Midbrain (tissue), 1 donor: Measurements from ENCODE around the gene HYCC1.

Experiments used
- DNase-seq: peaks from one replicate; lab custom pipeline; 2025; lab: John Stamatoyannopoulos, UW

HYCC1 gene

DNA sequence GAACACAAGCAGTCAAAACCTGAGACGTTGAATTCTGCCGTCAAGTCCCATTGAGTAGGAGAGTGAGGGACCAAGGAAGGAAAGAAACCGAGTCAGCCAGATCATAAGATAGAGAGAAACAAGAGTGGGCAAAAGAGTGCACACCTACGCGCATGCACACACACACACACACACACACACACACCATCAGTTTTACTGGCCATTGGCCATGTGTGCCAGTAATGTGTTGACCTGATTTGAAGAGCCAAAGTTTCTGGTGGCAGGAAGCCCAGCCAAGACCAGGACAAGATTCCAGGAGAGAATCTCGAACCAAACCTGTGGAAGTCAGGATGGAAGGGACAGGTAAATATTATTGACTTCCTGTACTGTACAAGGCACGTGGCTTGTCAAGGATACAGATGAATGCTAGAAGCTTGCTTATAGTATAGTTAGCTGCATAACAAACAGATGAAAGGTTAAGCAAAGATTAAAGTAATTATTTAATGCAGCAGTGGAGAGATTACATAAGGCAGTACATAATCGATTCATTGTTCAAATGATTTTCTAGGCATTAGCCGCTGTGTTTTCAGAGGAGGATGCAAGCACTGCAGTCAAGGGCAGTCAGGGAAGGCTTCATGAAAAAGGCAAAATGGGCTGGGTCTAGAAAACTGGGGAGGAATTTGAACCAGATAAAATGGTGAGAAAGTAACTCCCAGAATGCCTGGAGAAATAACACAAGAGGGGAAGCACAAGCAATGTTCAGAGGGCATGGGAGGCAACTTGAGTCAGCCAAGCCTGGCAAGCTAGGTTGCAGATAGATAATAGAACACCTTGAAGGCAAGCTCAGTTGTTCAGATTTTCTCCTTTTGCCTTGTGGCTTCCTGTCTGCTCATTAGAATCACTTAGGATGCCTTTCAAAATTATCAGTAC lies 2.7 kb upstream of the HYCC1 start:
- no peak for DNase-seq

DNA sequence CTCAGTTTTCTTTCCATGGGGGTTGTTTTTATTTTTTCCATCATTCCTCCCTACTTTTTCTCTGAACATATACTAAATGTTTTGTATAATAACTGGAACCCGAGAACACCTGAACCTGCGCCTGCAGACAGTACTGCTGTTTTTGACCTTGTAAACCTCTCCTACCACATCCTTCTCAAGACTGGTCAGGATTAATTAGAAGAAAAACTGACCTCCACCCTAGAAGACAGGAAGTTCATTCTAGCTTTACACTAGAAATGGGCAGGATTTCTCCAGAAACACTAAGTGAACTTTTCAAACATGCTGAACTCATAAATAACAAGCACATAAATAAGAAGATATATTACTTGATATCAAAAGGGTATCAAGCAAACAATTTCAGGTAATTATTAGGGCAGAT lies 751 bp upstream of the HYCC1 start:
- no peak for DNase-seq

DNA sequence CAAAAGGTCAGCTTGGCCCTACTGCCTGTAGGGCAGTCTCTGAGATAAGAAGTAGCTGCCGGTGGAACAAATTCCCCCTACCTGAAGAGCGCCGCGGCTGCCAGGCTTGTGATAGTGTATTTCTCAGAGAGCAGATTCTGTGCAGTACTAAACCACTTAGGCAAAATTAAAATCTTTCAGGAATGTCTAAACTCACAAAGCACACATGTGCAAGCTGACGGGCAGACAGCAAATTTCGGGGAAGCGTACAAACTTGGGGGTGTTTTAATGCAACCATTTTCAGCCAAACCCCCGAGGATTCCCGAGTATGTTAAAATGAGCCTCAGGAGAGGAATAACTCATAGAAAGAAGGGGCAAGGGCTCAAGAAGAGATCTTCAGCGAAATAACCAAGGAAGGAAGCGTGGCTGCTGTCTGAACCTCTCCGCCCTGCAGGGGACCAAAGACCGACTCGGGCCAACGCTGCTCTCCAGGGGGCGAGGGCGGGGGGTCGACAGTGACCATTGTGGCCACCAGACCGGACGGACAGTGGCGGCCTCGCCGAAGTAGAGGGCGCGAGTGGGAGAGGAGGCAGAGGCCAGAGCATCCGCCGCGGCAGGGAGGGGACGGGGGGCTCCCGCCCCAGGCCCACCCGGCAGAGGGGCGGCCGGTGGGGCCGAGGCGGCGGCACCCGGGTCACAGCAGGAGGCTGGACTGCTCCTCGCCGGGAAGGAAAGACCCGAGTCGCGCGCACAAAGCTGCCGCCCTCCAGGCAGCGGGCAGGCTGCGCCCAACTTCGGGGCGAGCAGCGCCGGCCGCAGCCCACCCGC lies 819 bp downstream of the HYCC1 start:
- no peak for DNase-seq

DNA sequence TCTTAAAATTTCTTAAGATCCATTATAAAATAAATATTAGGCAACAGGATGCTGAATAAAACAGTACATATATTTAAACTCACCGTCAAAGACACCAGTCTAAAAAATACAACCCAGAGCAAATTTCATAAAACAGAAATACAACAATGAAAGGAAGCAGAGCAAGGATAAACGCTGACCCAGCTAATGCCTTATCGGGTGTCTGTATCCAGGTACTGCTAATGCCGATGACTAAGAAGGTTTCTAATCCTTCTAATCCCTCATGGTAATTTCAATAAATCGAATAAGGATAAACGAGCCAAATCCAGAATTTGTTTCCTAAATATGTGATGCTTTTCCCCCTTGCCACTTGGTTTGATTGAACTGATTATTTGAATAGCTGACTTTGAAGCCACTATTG lies 1.7 kb downstream of the HYCC1 start:
- DNase-seq, result no peak

DNA sequence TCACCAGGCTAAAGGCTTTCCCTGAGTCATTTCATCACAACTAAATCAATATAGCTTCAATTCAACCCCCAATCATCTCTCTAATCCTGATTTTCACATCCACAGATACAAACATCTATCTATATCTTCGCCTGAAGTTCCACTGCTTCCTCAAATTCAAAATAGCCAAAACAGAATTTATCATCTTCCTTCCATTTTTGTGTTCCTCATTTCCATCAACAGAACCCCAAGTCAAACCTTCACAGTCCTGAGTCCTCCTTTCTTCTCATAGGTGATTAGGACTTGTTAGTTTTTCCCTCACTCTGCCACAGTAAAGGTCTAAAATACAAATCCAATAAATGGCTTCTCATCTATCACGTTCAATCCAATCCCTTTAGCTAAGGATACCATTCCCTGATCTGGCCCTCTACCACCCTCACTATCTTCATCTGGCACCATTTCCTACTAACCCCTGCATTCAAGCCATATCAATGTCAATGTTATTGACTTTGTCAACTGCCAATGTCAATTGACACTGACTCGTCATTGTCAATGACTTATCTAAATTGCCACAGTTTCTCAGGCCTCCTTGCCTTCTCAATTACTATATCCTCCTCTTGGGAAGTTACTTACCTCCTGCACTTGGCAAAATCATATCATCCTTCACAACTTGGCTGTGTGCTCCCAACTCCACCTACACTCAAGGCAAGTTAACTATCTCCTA lies 2.6 kb downstream of the HYCC1 start:
- DNase-seq, result no peak

DNA sequence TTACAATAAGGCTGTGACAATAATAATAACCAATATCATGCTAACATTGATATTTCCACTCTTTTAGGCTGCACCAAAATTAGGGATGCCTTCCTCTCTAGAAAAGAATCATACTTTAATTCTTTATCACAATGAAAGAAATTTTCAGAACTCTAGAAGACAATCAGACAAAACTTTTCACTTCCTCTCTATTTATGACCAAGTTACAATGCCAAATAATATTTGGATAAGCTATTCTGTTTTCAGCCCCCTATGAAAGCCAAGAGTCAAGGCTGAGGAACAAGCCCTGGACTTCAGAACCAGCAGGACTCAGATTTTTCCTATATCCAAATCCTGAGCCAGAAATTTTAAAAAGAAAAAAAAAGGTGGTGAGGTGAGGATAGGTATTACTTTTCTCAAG lies 4.6 kb downstream of the HYCC1 start:
- DNase-seq, result no peak

DNA sequence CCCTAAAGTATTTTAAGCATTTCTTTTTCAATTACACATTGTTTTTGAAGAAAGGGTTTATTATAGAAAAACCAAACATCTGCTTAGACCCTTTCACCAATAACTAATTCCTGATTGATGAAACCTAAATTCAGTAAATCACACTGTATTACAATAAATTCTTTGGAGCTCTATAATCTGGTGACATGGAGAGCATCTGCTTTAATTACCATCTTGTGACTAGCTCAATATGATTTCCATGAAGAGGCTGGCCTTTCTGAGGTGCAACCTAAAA lies 9.7 kb downstream of the HYCC1 start:
- DNase-seq, result no peak

DNA sequence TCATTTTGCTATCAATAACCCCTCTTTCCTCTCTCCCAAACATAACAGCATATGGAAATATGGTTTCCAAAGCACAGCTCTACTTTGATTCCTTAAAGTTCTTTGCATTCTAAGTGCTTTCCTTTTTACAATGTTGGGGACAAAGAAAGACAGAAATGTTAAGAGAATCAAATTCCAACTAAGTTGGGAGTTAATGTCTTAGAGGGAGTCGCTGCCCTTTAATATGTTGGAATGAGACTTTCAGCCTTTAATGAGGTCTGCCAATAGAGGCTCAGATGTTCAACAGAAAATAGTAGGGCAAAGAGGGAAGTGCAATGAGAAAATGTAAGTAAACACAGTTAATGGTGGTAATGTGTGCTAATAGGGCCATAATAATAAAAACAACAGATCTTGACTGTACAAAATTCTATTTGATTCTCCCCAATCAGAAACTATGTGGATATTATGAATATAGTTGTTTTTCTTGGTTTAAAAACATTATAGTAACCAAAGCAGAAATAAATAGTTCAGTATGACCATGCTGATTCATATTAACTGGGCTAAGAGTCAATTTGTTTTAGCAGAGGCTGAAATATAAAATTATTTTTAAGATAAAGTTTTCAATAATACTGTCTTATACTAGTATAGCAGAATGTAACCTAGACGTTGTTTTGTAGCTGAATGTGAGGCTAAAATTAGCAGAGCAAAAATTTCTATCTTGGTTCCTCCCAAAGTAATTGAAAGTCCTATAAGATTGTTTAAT lies 10.3 kb downstream of the HYCC1 start:
- no peak for DNase-seq

DNA sequence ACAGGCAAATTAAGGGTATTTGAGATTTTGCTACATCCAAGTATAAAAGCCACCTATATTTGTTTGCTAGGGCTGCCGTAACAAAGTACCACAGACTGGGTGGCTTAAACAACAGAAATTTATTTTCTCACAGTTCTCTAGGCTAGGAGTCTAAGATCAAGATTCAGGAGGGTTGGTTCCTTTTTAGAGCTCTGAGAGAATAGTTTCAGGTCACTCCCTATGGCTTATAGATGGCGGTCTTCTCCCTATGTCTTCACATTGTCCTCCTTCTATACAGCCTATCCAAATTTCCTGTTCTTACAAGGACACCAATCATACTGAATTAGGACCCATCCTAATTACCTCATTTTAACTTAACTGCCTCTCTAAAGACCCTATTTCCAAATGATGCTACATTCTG lies 11.2 kb downstream of the HYCC1 start:
- DNase-seq, result no peak

DNA sequence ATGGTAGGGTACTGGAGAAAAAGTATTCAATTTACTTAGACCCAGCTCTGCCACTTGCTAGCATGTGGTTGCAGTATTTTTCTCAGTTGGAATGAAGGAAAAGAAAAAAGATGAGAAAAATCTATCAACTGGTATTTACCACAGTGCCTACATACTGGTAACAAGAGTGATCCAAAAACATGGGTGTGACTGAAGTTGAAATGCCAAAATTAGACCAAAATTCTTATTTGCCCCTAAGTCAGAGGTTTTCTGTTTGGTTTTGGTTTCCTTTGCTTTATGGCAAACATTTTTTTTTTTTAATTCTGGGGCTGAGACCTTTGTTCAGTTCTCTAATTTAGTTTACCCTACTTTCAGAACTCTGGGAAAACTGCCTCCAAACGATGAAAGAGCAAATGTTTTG lies 12.3 kb downstream of the HYCC1 start:
- DNase-seq, result no peak

DNA sequence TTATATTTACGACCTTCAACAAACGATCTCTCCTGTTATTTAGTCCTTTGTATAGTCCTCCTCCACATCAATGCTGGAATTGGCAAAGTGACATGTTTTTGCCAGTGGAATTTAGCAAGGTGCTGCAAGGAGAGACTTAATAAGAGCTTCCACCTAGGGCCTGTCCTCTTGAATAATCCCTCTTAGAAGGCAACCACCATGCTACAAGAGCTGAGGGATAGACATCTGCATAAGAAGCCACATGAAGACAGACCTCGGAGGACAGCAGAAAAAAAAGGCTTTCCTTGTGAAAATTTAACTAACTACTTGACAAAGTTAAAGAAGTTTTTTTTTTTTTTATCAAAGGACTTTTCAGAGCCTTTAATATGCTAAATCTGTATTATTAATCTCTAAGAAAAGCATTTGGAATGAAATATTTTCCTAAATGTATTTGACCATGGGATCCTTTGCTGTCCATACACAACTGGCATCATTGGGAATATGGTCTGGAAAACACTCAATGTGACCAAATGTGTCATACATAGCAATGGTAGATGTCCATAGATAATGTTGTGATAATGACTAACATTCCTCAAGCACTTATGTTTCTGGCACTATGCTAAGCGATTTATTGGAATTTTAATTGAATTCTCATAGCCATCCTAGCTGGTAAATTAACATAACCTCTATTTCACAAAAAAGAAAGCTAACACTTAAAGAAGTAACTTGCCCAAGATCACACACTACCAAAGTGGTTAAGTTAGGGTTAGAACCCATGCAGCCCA lies 13.2 kb downstream of the HYCC1 start:
- no peak for DNase-seq

DNA sequence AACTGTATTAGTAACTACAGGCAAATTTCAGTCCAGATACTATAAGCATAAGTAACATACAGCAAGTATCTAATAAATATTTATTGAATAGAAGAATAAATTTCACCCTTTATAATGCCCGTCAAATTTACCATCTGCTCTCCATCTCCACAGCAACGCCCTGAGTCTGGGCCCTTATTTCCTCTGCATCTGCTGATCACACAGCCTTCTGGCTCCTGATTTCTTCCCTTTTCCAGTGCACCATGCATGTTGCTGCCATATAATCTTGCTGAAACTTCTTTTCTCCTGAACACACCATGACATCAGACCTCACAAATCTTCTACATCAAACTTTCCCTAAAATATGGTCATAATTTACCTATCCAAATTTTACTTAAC lies 15.4 kb downstream of the HYCC1 start:
- DNase-seq, result no peak

DNA sequence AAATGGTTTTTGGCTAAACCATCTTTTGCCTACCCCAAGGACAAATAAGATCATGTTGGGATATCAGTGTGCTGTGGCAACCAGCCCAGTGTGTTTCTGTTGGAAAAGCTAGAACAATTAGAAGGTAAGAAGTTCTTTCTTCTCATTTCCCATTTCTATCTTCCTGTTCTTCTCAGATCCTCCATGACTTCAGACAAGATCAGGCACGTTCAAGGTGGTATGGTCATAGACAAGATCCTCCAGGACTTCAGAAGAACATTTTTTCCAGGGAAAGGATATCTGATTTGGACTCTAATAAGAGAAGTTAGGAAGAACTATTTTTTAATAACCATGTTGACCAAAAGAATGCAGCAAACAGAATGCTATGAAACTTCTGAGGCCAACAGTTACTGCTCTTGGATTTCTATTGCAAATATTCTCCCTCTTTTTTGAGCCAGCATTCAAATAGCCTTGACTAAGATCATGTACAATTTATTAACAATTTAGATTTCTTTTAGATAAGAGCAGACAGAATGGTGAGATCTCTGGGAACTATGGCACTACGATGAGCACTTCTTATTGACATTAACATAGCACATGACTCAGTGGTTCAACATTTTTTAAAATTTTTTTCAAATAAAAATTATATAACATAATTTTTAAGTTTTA lies 15.9 kb downstream of the HYCC1 start:
- DNase-seq, result no peak

DNA sequence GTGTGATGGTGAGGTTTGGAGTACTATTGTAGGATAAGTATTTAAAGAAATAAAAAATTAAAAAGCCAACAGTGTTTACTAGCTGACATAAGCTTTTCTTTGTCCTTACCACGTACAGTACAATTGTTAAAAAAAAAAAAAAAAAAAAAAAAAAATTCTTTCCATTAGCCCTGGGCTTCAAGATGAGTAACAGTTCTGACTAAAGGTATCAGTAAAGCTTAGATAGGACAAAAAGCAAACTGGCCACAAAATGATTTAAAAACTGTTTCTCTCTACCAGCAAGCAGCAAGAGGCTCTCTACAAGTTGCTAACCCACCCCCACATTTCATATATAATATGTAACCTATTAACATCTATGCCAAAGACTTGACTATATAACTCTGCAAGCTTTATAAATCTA lies 17.5 kb downstream of the HYCC1 start:
- no peak for DNase-seq

DNA sequence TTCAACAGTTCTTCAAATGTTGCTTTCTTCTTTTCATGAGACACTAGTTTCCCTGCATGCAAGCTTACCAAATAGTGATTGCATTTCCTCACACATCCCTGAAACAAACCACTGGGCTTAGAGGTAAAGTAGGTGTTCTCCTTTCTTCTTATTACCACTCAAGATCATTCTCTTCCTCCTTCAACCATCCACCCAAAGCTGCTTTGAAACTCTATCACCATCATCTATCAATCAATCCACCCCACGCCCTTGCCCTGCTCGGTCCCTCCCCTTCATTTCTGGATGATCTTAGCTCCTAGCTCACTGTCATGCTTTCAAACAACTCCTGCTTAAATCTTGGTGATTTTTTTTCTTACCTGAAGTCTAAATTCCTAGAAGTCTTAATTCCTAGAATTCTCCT lies 18.9 kb downstream of the HYCC1 start:
- DNase-seq, result no peak

DNA sequence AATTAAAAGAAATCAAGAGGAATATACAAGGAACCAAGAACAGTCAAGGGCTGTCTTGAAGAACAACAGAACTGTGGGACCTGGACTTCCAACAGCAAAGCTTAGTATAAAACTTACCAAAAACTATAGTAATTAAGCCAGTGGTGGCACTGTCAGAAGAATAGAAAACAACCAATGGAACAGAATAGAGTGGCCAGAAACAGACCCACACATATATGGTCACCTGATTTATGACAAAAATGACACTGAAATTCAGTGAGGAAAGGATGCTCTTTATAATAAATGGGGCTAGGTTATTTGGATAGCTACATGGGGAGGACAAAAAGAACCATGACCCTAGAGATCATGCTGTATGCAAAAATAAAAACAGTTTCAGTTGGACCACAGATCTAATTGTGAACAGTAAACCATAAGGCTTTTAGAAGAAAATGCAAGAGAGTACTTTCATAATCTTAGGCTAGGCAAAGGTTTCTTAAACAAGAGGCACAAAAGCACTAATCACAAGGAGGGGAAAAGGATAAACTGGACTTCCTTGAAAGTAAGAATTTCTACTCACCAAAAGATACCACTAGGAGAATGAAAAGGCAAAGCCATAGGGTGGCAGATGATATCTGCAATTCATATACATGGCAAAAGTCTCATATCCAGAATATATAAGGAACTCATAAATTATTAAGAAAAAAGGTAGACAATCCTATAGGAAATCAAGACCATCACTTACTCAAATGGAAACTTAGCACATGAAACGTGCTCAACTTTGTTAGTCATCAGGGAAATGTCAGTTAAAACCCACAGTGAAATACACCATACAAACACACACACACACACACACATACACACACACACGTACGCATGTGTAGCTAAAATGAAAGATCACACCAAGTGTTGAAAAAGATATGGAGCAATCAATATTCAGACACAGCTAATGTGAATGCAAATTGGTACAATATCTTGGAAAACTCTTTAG lies 20.8 kb downstream of the HYCC1 start:
- no peak for DNase-seq

DNA sequence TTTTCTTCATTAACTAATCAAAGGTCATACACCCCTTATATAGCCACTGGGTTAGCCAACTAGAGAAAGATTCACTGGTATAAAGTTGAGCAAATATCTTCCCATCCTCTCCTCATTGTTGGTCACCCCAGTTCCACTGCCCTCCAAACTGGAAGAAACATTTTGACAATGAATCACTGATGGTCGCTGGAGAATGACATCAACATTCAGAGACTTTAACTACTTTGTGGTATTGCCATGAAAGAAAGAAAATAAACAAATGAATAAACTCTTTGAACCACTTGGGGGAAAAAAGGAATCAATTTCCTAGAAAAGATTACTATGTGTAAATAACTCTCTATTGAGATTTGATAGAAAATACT lies 23.4 kb downstream of the HYCC1 start:
- no peak for DNase-seq

DNA sequence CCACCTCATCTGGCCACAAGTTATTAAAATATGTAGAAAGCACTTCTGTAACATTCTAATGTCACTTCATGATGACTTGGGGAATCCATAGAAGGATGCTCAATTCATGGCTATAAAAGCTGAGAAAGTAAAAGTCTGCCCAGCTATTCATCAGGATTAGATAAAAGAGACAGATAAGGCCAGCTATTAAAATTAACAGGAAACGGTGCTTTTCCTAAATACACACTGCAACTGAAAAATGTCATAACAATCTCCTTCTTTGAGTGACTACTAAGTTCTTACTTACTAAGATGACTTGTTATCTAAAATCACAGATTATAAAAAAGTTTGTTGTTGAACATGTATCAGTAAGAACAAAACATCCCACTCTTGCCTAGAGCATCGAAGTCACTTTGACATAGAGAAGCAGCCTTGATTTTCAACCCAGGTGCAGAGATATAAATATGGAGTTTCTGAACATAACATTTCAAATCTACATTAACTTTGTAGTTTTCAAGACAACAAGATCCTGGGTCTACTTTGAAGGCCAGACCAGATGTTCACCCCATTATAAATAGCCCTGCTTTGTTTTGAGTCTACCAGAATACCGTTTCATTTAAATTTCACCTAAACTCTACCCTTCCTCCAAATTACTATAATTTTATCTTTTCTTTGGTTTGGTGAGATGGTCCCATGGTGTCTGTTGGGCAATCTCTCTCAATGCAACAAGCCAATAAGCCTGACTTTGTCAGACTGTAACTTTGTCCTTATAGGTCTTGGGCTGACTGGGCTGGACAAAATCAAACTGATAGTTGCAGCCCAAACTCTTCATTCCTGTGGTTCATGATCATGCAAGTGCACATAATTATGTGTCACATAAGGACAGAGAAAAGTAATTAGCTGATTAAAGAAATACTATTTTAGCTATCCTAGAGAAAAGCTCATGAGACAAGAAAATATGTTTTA lies 24.0 kb downstream of the HYCC1 start:
- no peak for DNase-seq

DNA sequence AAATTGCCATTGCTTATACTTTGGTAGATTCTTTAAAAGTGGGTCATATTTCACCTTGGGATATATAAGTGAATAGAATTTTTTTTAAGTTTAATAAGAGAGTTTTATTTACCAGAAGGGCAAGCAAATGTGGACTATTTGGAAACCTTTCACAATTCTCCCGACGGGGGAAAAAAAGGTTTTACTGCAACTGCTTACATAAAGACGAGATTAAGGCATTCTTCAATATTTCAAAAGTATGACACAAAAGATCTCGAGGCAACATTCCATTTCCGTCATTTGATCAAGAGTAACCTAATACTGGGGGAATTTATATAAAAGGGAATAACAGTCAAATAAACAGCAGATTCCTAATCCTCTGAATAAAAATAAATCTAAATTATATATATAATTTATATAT lies 28.5 kb downstream of the HYCC1 start:
- no peak for DNase-seq
